HG02884 (cell line): ENCODE measurements around the gene SPEM2.

Source experiments
- ATAC-seq: cut with Tn5 transposase; IDR thresholded peaks from one replicate; pipeline ENCODE4 v1.9.1; 2021; ENCODE audit warnings: mild to moderate bottlenecking, moderate library complexity; ENCODE audit not compliant: unreplicated experiment

The SPEM2 gene

GRCh38 chr17:7440113-7440833, 14.9 kb downstream of the SPEM2 start:
- ATAC-seq, result no peak

DNA sequence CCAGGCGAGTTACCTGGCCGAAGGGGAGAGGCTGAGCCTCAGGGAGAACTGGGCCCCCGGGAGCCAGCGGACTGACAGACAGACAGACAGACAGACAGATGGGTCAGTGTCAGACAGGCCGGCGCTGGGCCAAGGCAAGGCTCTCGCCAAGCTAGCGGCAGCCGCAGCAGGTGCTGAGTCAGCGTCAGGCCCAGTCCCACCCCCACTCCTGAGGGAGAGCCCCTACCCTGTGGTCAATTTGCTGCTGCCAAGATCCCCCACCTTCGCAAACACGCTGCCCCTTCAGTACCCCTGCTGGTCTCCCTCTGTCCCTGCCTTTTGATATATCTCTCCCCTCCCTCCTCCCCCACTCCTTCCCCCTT, 15.4 kb downstream of the SPEM2 start:
- ATAC-seq, result no peak

GRCh38 chr17:7441266-7441665, 15.8 kb downstream of the SPEM2 start:
- no peak for ATAC-seq

- ATAC-seq, result no peak
Measured at GRCh38 chr17:7442142-7442541, 16.7 kb downstream of the SPEM2 start.

- no peak for ATAC-seq
Measured at GRCh38 chr17:7443499-7444485, 18.4 kb downstream of the SPEM2 start.

- no peak for ATAC-seq
Measured at GRCh38 chr17:7444682-7445618, 19.5 kb downstream of the SPEM2 start, which contains the start of gene CHRNB1. CHRNB1 (plus strand) TSS chr17:7445061; CDS start chr17:7445128, 67 bp downstream.

DNA sequence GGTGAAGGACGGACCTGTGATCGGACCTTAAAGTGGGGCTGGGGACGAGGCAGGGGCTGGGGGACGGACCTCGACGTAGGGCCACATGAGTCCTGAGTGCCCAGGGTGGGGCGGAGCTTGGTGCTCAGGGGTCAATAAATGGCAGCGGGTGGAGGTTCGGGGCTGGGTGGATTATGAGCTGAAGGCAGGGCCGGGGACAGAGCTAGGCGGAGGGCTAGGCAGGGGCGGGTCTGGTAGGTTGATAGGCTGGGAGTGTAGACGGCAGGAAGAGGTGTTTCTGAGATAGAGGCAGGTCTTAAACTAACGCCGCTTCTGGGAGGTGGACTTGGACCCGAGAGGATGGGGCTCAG, 20.2 kb downstream of the SPEM2 start:
- ATAC-seq, result no peak

DNA sequence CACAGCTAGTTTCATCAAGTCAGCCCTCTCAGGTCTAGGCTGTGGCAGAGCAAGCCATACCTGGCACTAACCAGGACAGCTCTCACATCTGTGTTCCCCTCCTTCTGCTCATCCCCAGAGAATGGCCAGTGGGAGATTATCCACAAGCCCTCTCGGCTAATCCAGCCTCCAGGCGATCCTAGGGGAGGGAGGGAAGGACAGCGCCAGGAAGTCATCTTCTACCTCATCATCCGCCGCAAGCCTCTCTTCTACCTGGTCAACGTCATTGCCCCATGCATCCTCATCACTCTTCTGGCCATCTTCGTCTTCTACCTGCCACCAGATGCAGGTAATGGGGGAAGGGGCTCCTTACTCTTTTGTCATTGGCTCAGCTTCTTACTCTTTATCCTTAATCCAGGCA, 23.0 kb downstream of the SPEM2 start:
- ATAC-seq, result no peak

GRCh38 chr17:7459961-7460545, 34.6 kb downstream of the SPEM2 start:
- ATAC-seq, result no peak

GRCh38 chr17:7460850-7461660, 35.6 kb downstream of the SPEM2 start:
- no peak for ATAC-seq

DNA sequence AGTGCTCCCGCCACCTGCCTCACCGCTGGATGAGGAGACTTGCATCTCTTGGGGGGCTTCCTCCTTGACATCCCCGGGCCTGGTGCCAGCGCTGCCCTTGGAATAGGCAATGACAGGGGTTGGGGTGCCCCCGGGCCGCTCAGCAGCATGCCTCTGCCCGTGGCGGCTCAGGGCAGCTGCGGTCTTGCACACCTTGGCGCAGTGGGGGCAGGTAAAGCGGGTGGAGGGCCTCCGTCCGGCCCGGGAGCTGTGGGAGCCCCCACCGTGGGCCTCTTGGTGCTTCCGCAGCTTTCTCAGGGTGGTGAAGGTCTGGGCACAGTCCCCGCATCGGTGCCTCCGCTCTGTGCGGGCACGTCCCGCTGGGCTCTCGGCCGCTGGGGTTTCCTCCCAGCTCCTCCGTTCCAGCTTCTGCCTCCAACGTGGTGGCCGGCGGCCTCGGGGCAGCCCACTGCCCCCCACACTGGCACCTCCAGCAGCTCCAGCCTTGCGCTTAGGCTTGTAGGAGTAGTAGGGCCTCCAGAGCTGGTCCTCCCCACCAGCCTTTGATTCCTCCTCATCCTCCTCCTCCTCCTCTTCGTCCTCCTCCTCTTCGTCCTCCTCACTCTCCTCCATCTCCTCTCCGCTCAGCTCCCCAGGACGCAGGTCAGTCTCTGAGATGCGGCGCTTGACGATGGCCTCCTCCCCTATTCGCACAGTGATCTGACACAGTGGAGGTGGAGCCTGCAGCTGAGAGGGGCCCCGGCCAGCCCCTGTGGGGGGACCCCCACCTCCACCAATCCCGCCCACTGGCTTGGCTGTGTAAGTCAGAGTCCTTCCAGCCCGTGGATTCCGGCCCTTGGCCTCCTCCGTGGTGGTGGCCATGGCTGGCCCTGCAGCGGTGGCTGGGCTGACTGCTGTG, 37.3 kb downstream of the SPEM2 start:
- no peak for ATAC-seq

DNA sequence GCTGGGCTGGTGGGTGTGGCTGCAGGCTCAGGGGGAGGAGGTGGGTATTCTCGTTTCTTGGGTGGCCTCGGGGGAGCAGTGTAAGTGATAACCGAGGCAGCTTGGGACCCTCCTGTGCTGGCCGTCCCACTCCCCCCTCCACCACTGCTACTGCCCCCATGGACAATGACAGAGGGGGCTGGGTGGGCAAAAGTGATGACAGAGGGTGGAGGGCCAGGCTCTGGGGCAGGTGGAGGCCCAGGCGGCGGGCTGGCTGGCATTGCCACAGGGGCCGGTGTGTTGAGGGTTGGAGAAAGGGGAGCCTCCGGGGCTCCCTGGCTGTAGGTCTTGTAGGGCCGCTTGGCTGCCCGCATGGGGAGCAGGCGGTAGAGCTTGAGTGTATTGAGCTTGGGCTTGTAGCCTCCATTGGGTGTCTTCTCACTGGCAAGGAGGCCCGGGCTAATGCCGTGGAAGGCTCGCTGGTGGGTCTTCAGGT, 38.0 kb downstream of the SPEM2 start:
- ATAC-seq, result no peak

DNA sequence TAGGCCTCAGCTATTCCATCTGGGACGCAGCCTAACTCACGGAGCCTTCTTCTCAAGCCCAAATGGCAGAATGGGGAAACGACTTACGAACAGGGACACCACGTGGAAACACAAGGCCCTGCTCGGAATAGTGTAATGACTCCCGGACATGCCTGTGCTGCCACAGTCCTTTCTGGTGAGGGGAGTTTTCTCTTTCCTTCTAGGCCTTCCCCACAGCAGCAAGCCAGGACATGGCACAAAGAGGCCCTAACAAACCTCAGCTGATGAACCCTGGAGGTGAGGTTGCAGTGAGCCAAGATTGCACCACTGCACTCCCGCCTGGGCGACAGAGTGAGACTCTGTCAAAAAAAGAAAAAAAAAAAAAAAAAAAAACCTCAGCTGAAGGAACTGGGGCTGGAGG, 38.7 kb downstream of the SPEM2 start:
- ATAC-seq, result no peak

DNA sequence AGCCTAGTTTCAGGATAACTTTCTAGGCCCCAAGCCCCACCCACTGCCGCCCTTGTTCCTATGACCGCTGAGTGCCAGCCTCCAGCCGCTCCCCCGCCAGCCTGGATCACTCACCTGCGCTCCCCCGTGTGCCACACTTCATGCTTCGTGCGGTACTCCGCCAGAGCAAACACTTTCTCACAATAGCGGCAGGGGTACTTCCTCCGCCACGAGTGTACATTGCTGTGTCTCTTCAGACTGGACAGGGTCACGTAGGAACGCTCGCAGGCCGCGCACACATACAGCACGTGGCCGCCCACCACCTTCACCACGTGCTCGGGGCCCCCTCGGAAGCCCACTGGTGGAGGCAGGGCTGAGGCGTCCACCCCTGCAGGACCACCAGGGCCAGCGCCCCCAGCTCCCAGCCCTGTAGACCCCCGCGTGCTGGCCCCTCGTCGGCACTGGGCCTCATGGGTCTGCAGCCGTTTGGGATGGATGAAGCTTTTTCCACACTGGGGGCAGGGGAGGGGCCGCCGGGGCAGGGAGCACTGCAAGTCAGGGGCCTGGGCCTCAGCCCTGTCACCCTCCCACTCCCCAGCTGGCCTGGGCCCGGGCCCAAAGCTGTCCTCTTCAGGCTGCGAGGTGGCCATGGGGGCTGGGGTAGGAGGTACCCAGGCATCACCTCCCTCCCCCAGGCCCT, 40.3 kb downstream of the SPEM2 start:
- no peak for ATAC-seq

DNA sequence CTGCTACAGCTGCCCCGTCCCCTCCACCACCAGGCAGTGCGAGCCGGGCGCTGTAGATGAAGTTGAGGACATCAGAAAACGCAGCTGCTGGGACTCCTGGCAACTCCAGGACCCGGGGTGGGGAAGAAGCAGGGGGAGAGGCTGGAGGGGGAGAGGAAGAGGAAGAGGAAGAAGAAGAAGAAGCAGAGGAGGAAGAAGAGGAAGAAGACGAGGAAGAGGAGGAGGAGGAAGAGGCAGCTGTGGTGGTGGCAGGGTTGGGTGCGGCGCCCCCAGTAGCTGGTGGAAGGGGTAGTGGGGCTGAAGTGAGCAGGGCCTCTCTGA, 40.9 kb downstream of the SPEM2 start:
- no peak for ATAC-seq

GRCh38 chr17:7466639-7467341, 41.4 kb downstream of the SPEM2 start:
- ATAC-seq, result no peak

DNA sequence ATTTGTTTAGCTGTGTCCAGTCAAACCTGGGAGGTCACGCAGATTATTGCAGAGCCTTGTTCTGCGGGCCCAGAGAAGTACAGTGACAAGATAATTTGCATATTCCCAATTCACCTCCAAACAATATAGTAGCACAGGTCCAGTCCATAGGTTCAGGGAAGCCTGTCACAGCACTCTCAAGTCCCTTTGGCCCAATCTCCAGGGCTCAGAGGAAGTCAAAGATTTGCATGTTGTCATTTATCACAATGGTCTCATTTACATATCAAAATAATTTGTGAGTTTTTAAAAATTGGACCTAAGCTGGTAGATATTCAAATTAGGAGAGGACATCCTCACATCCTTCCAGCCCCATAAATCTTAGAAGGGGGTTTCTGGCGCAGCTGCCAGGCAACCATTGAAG, 42.1 kb downstream of the SPEM2 start:
- no peak for ATAC-seq

DNA sequence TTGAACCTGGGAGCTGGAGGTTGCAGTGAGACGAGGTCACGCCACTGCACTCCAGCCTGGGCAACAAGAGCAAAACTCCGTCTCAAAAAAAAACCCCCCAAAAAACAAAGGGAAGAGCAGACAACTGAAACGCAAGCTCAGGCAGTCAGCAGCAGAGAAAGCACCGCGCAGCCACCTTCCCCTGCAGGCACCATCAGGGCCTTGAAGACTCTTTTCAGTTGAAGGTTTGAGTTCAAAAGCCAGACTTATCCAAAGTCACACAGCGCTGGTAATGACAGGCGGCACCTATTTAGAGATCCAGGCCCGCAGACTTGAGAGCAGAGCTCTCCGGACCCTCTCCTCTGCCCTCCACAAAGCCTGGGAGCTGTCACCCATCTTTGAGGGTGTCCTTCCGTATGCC, 42.9 kb downstream of the SPEM2 start:
- no peak for ATAC-seq
